Kidney epithelial cell (primary cell): Measurements from ENCODE around the gene GTF3C5. TPM values are rescaled to one million over a fixed set of nuclear protein-coding genes. Genes with fewer than 3 reads are reported as not detected.

Experiments used
- DNase-seq: peaks from one replicate; pipeline ENCODE4 v3.0.0-alpha.2; 2010; ENCODE audit warnings: low read depth
- H3K27me3 ChIP-seq: 2 replicates; pipeline ENCODE4 v1.6.0; 2011; ENCODE audit warnings: low read length; ENCODE audit not compliant: control insufficient read depth, insufficient read depth
- H3K36me3 ChIP-seq: 2 replicates; pipeline ENCODE4 v1.5.1; 2011; ENCODE audit warnings: low read length; ENCODE audit not compliant: control insufficient read depth, insufficient read depth
- H3K4me3 ChIP-seq: 2 replicates; pipeline ENCODE4 v1.5.1; 2011; ENCODE audit warnings: low read depth, mild to moderate bottlenecking, control low read depth, low read length
- CTCF ChIP-seq: IDR thresholded peaks from 2 replicates; pipeline ENCODE4 v1.5.1; 2011; ENCODE audit warnings: mild to moderate bottlenecking, moderate library complexity, low read length, control low read depth, inconsistent platforms; ENCODE audit not compliant: insufficient read depth, poor library complexity, severe bottlenecking
- total RNA-seq: library from RNA; depleted of rRNA; stranded (reverse); fragments of >200 nt; gene quantifications from 2 replicates; pipeline ENCODE4 v1.2.3, GENCODE V29; 2015

The GTF3C5 gene
- total RNA-seq, 1 donor from 2014 or later: 94.7 TPM

- TF ChIP-seq CTCF: no peak
Observed at GRCh38 chr9:133094842-133095393, 64.1 kb downstream of the GTF3C5 start.

DNA sequence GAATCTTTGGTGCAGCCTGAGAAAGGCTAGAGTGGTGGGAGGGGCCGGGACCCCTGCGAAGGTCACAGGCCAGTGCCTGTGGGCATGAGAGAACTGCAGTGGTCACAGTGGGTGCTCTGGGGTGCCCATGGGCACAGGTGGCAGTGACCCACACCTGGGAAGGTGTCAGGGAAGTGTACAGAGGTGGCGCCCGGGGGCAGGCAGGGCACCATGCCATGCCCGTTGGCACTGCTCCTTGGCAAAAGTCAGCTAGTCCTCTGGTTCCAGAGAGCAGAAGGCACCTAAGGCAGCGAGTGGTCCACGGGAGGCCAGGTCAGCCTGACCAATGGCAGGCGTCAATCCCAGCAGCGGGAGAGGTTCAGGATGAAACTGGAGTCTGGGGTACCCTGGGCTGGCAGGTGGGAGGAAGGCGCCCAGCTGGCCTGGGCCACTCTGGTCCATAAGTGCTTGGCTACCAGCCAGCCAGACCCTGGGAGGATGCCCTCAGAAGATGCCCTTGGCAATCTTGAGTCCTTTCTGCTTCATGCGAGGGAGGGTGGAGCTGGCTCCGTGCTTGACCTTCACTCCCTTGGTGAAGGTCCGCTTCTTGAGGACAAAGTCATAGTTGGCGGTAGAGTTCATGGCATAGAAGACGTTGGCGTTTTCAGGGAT is 67.4 kb downstream of the GTF3C5 start:
- H3K27me3 ChIP-seq: no peaks in the 10 kb centered on the region
- no peak for TF ChIP-seq CTCF
- no peak overlapping the region for H3K4me3 ChIP-seq
- H3K36me3 ChIP-seq: peaks cover 4% of the 10 kb centered on the region
- DNase-seq: no peak

More at GRCh38 chr9:133094842-133095393, 64.1 kb downstream of the GTF3C5 start:
- no peak for DNase-seq
- Histone ChIP-seq H3K27me3 (no peaks in the 10 kb centered on the region), H3K36me3 (no peaks in the 10 kb centered on the region), H3K4me3 (no peak overlapping the region)

- H3K36me3 ChIP-seq: peaks cover 4% of the 10 kb centered on the region
Observed at GRCh38 chr9:133098871-133099270, 68.1 kb downstream of the GTF3C5 start.

GRCh38 chr9:133099726-133100505 is 69.1 kb downstream of the GTF3C5 start:
- H3K4me3 ChIP-seq: no peak overlapping the region
- no peak for TF ChIP-seq CTCF
- H3K27me3 ChIP-seq: no peaks in the 10 kb centered on the region
- peaks cover 4% of the 10 kb centered on the region for H3K36me3 ChIP-seq
- DNase-seq: no peak

More at GRCh38 chr9:133098871-133099270, 68.1 kb downstream of the GTF3C5 start:
- TF ChIP-seq CTCF: no peak
- no peaks in the 10 kb centered on the region for H3K27me3 ChIP-seq
- DNase-seq: no peak
- no peak overlapping the region for H3K4me3 ChIP-seq

DNA sequence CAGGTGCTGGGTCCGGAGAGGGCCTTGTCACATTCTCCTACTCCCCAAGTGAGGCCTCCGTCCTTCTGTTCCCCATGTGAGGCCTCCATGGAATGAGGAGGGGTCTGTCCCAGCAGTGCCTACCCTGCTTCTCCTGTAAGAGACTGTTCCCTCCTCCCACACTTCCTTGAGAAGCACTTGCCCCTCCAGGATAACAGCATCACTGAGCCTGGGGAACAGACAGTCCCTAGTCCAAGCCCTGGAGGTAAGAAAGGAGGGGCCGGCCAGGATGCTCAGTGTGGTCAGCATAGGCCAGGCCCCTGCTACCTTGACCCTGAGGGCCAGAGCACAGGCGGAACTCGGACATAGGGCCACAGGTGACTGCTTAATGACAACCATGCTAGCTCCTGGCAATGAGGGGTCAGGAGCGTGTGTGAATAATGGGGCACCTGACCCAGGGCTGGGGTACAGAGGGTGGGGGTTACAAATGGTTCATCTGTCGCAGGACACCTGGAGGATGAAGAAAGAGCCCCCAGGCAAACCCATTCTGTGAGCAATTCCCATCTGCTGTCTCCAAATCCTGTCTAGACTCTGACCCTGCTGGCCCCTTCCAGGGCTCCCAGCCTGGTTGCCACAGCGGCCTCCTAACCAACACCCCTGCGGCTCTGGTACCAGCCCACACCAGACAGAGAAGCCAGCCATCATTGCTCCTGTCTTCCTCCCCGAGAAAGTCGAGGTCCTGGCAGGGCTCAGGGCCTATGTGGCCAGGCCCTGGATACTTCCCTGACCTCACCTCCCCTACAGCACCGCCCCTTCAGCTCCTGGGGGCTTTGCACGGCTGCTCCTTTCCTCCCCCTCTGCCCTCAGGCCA is 69.9 kb downstream of the GTF3C5 start:
- TF ChIP-seq CTCF: no peak
- H3K27me3 ChIP-seq: no peaks in the 10 kb centered on the region
- no peak overlapping the region for H3K4me3 ChIP-seq
- peaks cover 4% of the 10 kb centered on the region for H3K36me3 ChIP-seq
- no peak for DNase-seq
